CD4-positive, alpha-beta T cell (primary cell): ENCODE data around the gene CELA2B. TPM values are rescaled to one million over a fixed set of nuclear protein-coding genes. Genes with fewer than 3 reads are reported as not detected.

ENCODE experiments used
- ATAC-seq: fragments of 200-7000 bp; cut with Tn5 transposase; one replicate; pipeline ENCODE4 v1.10.0; 2022; ENCODE audit warnings: mild to moderate bottlenecking; ENCODE audit not compliant: poor library complexity
- CTCF ChIA-PET: fragments of 350-600 bp; sonication (Branson Sonifier 250); formaldehyde crosslinking; loops from one replicate; lab custom pipeline; 2021; ENCODE audit warnings: antibody characterized with exemption, inconsistent platforms; lab: Charles Lee
- POLR2A ChIA-PET: fragments of 350-600 bp; sonication (Branson Sonifier 250); formaldehyde crosslinking; loops from one replicate; lab custom pipeline; 2021; ENCODE audit warnings: antibody characterized with exemption, inconsistent platforms; lab: Charles Lee
- DNase-seq, 14 experiments: peaks; one replicate each; pipeline ENCODE4 v3.0.0-alpha.2; 2013 to 2020; ENCODE audit warnings: mixed read lengths in 2 of 14
- H3K27ac ChIP-seq, 2 donors: one replicate each; pipeline versions ENCODE4 v1.5.1 to v1.7.0; 2013; ENCODE audit warnings: low read length in 2 of 2, low read depth in 1 of 2, mild to moderate bottlenecking in 1 of 2
- H3K27me3 ChIP-seq, 2 experiments: 1 replicate in 1 of 2; 2 replicates in 1 of 2; pipeline versions ENCODE4 v1.6.1 to v1.7.0; 2013; ENCODE audit warnings: low read length in 2 of 2, control low read depth in 1 of 2, mild to moderate bottlenecking in 1 of 2, moderate library complexity in 1 of 2; ENCODE audit not compliant: insufficient read depth in 2 of 2, control insufficient read depth in 1 of 2
- H3K36me3 ChIP-seq: one replicate; pipeline ENCODE4 v1.6.1; 2013; ENCODE audit warnings: low read length, control low read depth; ENCODE audit not compliant: insufficient read depth
- H3K4me1 ChIP-seq: one replicate; pipeline ENCODE4 v1.6.1; 2013; ENCODE audit warnings: low read length, control low read depth; ENCODE audit not compliant: insufficient read depth
- H3K4me3 ChIP-seq: one replicate; pipeline ENCODE4 v1.5.1; 2013; ENCODE audit warnings: mild to moderate bottlenecking, low read length, moderate library complexity
- H3K9me3 ChIP-seq, 2 experiments: 1 replicate in 1 of 2; 2 replicates in 1 of 2; pipeline versions ENCODE4 v1.6.1 to v1.7.0; 2013; ENCODE audit warnings: low read length in 2 of 2, mild to moderate bottlenecking in 2 of 2, control low read depth in 1 of 2, moderate library complexity in 1 of 2; ENCODE audit not compliant: control insufficient read depth in 1 of 2, insufficient read depth in 1 of 2
- H3K27ac Mint-ChIP-seq: one replicate; pipeline ENCODE4 v1.8.0; 2020; ENCODE audit warnings: mixed read lengths
- H3K27me3 Mint-ChIP-seq: one replicate; pipeline ENCODE4 v1.8.0; 2021; ENCODE audit warnings: mixed read lengths
- H3K36me3 Mint-ChIP-seq: one replicate; pipeline ENCODE4 v1.8.0; 2021; ENCODE audit warnings: low read depth, mixed read lengths
- H3K4me1 Mint-ChIP-seq: one replicate; pipeline ENCODE4 v1.8.0; 2021; ENCODE audit warnings: low read depth, mixed read lengths
- H3K4me3 Mint-ChIP-seq: one replicate; pipeline ENCODE4 v1.8.0; 2020; ENCODE audit warnings: mild to moderate bottlenecking, mixed read lengths
- H3K9me3 Mint-ChIP-seq: one replicate; pipeline ENCODE4 v1.8.0; 2020; ENCODE audit warnings: mixed read lengths
- intact Hi-C, 2 experiments: fragments of 100-400 bp; cut with DNase I in 1 of 2; cut with micrococcal nuclease in 1 of 2; formaldehyde crosslinking; loops; one replicate each; pipeline versions ENCODE4 v1.15.1 to v1.9.0; 2023 to 2025; cut with DNase I, micrococcal nuclease
- total RNA-seq, 174 experiments: library from RNA in 2 of 174; stranded (reverse) in 2 of 174; gene quantifications; one replicate each; pipeline ENCODE4 v1.2.3 and lab custom pipeline; 2021 to 2026
- TF ChIP-seq, protein P1 (sequence below): fragments of 200-600 bp; IDR thresholded peaks from one replicate; pipeline ENCODE4 v1.8.0; 2022; ENCODE audit warnings: antibody characterized with exemption, mild to moderate bottlenecking

Gene CELA2B
- total RNA-seq, 2 experiments from 2014 or later: not detected

- Mint-ChIP-seq H3K36me3 (peaks cover 38% of the 10 kb centered on the region), H3K4me3 (no peak overlapping the region), H3K4me1 (no peaks in the 10 kb centered on the region), H3K27ac (no peak overlapping the region), H3K9me3 (no peaks in the 10 kb centered on the region), H3K27me3 (no peaks in the 10 kb centered on the region)
- intact Hi-C loops: loop anchor here in 1 of 2 experiments (5.0 kb wide), 1 partner anchor 182 kb away; no protein-coding TSS in a partner anchor
- CTCF ChIA-PET: no interaction called here
- Histone ChIP-seq H3K36me3 (peaks cover 35% of the 10 kb centered on the region), H3K27me3 (no peaks in the 10 kb centered on the region), H3K4me3 (no peak overlapping the region), H3K4me1 (no peaks in the 10 kb centered on the region), H3K27ac (no peak overlapping the region), H3K9me3 (no peaks in the 10 kb centered on the region)
- ATAC-seq (no peak), DNase-seq (no peak)
- POLR2A ChIA-PET: no interaction called here
- TF ChIP-seq, protein P1, sequence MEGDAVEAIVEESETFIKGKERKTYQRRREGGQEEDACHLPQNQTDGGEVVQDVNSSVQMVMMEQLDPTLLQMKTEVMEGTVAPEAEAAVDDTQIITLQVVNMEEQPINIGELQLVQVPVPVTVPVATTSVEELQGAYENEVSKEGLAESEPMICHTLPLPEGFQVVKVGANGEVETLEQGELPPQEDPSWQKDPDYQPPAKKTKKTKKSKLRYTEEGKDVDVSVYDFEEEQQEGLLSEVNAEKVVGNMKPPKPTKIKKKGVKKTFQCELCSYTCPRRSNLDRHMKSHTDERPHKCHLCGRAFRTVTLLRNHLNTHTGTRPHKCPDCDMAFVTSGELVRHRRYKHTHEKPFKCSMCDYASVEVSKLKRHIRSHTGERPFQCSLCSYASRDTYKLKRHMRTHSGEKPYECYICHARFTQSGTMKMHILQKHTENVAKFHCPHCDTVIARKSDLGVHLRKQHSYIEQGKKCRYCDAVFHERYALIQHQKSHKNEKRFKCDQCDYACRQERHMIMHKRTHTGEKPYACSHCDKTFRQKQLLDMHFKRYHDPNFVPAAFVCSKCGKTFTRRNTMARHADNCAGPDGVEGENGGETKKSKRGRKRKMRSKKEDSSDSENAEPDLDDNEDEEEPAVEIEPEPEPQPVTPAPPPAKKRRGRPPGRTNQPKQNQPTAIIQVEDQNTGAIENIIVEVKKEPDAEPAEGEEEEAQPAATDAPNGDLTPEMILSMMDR: no peak
These were observed 28.5 kb downstream of the CELA2B start for GRCh38 chr1:15504436-15504835.

DNA sequence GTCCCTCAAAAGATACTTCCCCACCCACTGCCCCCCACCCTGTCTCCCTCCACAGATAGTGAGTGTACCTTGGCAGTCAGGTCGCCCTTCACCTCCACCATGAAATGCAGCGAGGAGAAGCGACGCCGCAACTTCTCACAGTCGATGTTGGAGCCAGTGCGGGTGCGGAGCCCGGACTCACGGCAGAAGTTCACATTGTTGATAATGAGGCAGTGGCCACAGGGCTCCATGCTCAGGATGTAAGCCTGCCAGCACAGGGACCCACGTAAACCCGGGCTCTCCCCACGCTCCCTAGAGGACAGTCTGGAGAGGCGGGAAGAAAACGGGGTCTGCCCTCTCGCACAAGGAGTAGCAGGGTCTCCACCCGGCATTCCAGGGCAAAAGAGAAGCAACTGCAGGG is 30.9 kb downstream of the CELA2B start:
- H3K27ac Mint-ChIP-seq: no peak overlapping the region
- DNase-seq (no peak), ATAC-seq (no peak)
- no peaks in the 10 kb centered on the region for H3K4me1 ChIP-seq
- H3K9me3 ChIP-seq: no peaks in the 10 kb centered on the region
- H3K36me3 Mint-ChIP-seq: peaks cover 41% of the 10 kb centered on the region
- intact Hi-C loops: no loop called here
- CTCF ChIA-PET: no interaction called here
- no peaks in the 10 kb centered on the region for H3K9me3 Mint-ChIP-seq
- peaks cover 9% of the 10 kb centered on the region for H3K4me1 Mint-ChIP-seq
- no peak overlapping the region for H3K27ac ChIP-seq
- H3K27me3 Mint-ChIP-seq: no peaks in the 10 kb centered on the region
- H3K27me3 ChIP-seq: no peaks in the 10 kb centered on the region
- H3K4me3 ChIP-seq: no peak overlapping the region
- TF ChIP-seq, protein P1: no peak
- H3K4me3 Mint-ChIP-seq: no peak overlapping the region
- POLR2A ChIA-PET: no interaction called here
- peaks cover 31% of the 10 kb centered on the region for H3K36me3 ChIP-seq

- no peak overlapping the region for H3K27ac Mint-ChIP-seq
- H3K27me3 ChIP-seq: no peaks in the 10 kb centered on the region
- CTCF ChIA-PET: no interaction called here
- H3K36me3 Mint-ChIP-seq: peaks cover 41% of the 10 kb centered on the region
- intact Hi-C loops: no loop called here
- peaks cover 9% of the 10 kb centered on the region for H3K4me1 Mint-ChIP-seq
- H3K27me3 Mint-ChIP-seq: no peaks in the 10 kb centered on the region
- no peak for ATAC-seq
- peaks cover 31% of the 10 kb centered on the region for H3K36me3 ChIP-seq
- H3K4me3 ChIP-seq: no peak overlapping the region
- POLR2A ChIA-PET: no interaction called here
- no peaks in the 10 kb centered on the region for H3K9me3 Mint-ChIP-seq
- DNase-seq: no peak
- no peaks in the 10 kb centered on the region for H3K4me1 ChIP-seq
- no peak overlapping the region for H3K4me3 Mint-ChIP-seq
- TF ChIP-seq, protein P1: no peak
- H3K9me3 ChIP-seq: no peaks in the 10 kb centered on the region
- no peak overlapping the region for H3K27ac ChIP-seq
These were observed 31.4 kb downstream of the CELA2B start for GRCh38 chr1:15507278-15507677.
